Keratinocyte (primary cell): ENCODE data around the gene GFPT2. TPM values are rescaled to one million over a fixed set of nuclear protein-coding genes. Genes with fewer than 3 reads are reported as not detected.

Experiments used
- DNase-seq: peaks from one replicate; pipeline ENCODE4 v3.0.0-alpha.2; 2011; ENCODE audit warnings: low read depth, missing footprints, low spot score
- FAIRE-seq: peaks from 2 replicates; lab custom pipeline; 2011; peaks lifted over from hg19 to GRCh38; lab: Jason Lieb, UNC
- H2AFZ ChIP-seq: 2 replicates; pipeline ENCODE4 v1.6.0; 2012; ENCODE audit warnings: low read length, control low read depth, inconsistent platforms; ENCODE audit not compliant: control insufficient read depth
- H3K27ac ChIP-seq: 2 replicates; pipeline ENCODE4 v1.5.1; 2011; ENCODE audit warnings: low read length; ENCODE audit not compliant: control insufficient read depth, insufficient read depth
- H3K27me3 ChIP-seq: 3 replicates; pipeline ENCODE4 v1.6.0; 2011; ENCODE audit warnings: low read length; ENCODE audit not compliant: control insufficient read depth, insufficient read depth; ENCODE audit errors: extremely low read depth
- H3K36me3 ChIP-seq, 2 experiments: 2 replicates in 1 of 2; 3 replicates in 1 of 2; pipeline ENCODE4 v1.5.1; 2011; ENCODE audit warnings: low read length in 2 of 2, mild to moderate bottlenecking in 1 of 2; ENCODE audit not compliant: control insufficient read depth in 2 of 2, insufficient read depth in 2 of 2; ENCODE audit errors: extremely low read depth in 1 of 2
- H3K4me1 ChIP-seq: 3 replicates; pipeline ENCODE4 v1.5.1; 2011; ENCODE audit warnings: low read length; ENCODE audit not compliant: control insufficient read depth, insufficient read depth; ENCODE audit errors: extremely low read depth
- H3K4me2 ChIP-seq: 3 replicates; pipeline ENCODE4 v1.6.0; 2011; ENCODE audit warnings: low read depth, low read length; ENCODE audit not compliant: control insufficient read depth, insufficient read depth; ENCODE audit errors: extremely low read depth
- H3K4me3 ChIP-seq, 3 experiments: fragments of 200-600 bp in 1 of 3; sonication (generic) in 1 of 3; 2 replicates in 2 of 3; 3 replicates in 1 of 3; pipeline ENCODE4 v1.5.1; 2011 to 2016; ENCODE audit warnings: low read length in 3 of 3, mild to moderate bottlenecking in 3 of 3, control low read depth in 2 of 3, inconsistent platforms in 1 of 3, low read depth in 1 of 3, mixed read lengths in 1 of 3, mixed run types in 1 of 3, moderate library complexity in 1 of 3; ENCODE audit not compliant: control insufficient read depth in 2 of 3, insufficient read depth in 2 of 3; ENCODE audit errors: extremely low read depth in 1 of 3
- H3K79me2 ChIP-seq: 2 replicates; pipeline ENCODE4 v1.6.0; 2012; ENCODE audit warnings: low read length; ENCODE audit not compliant: control insufficient read depth, insufficient read depth
- H3K9ac ChIP-seq: 3 replicates; pipeline ENCODE4 v1.6.0; 2011; ENCODE audit warnings: low read length; ENCODE audit not compliant: control insufficient read depth, insufficient read depth; ENCODE audit errors: extremely low read depth
- H3K9me1 ChIP-seq: 3 replicates; pipeline ENCODE4 v1.6.0; 2011; ENCODE audit warnings: low read length; ENCODE audit not compliant: control insufficient read depth, insufficient read depth; ENCODE audit errors: extremely low read depth
- H3K9me3 ChIP-seq: 2 replicates; pipeline ENCODE4 v1.5.1; 2012; ENCODE audit warnings: low read depth, low read length; ENCODE audit not compliant: control insufficient read depth
- H4K20me1 ChIP-seq: 3 replicates; pipeline ENCODE4 v1.6.0; 2011; ENCODE audit warnings: low read length; ENCODE audit not compliant: control insufficient read depth, insufficient read depth; ENCODE audit errors: extremely low read depth
- CTCF ChIP-seq, 3 experiments: IDR thresholded peaks in 1 of 3; conservative IDR thresholded peaks in 1 of 3; optimal IDR thresholded peaks in 1 of 3; 2 replicates in 2 of 3; 3 replicates in 1 of 3; pipeline versions ENCODE3 to v1.5.1; 2011; ENCODE audit warnings: low read length in 3 of 3, mild to moderate bottlenecking in 3 of 3, moderate library complexity in 2 of 3, control low read depth in 1 of 3, inconsistent platforms in 1 of 3; ENCODE audit not compliant: insufficient read depth in 2 of 3; ENCODE audit errors: extremely low read depth in 1 of 3
- EZH2 ChIP-seq: IDR thresholded peaks from one replicate; pipeline ENCODE4 v1.6.1; 2012; ENCODE audit warnings: inconsistent platforms, mild to moderate bottlenecking, low read length, moderate library complexity
- dilution Hi-C: fragments of 300-500 bp; cut with MboI; formaldehyde crosslinking; loops from one replicate; pipeline ENCODE4 v1.7.0; 2020; ENCODE audit warnings: low sequenced_read_pairs; ENCODE audit not compliant: extremely low pct_ligation_motif_present
- polyA plus RNA-seq, 5 experiments: library from polyadenylated mRNA; depleted of rRNA in 3 of 5; stranded (reverse) in 3 of 5; stranded (forward) in 1 of 5; unstranded in 1 of 5; fragments of >200 nt; gene quantifications; 1 replicate in 1 of 5; 2 replicates in 3 of 5; 3 replicates in 1 of 5; pipeline versions ENCODE4 v1.2.1 to v1.2.3, GENCODE V29; 2011 to 2012; ENCODE audit warnings: missing spikeins in 2 of 5, low read depth in 1 of 5, low replicate concordance in 1 of 5

Gene GFPT2
- polyA plus RNA-seq, 1 donor (not counting 4 experiments of a cell fraction or from before 2014, with no cell fraction given), result not detected

GRCh38 chr5:180382926-180383325 lies 29.8 kb upstream of the GFPT2 start:
- FAIRE-seq (no peak), DNase-seq (no peak)
- Histone ChIP-seq H3K36me3 (no peaks in the 10 kb centered on the region), H3K9me1 (no peaks in the 10 kb centered on the region), H4K20me1 (no peaks in the 10 kb centered on the region), H3K4me3 (no peak overlapping the region), H3K4me2 (no peak overlapping the region), H3K27me3 (peaks cover 2% of the 10 kb centered on the region), H3K9me3 (no peaks in the 10 kb centered on the region), H3K79me2 (no peaks in the 10 kb centered on the region), H2AFZ (no peak overlapping the region), H3K9ac (no peak overlapping the region), H3K4me1 (no peaks in the 10 kb centered on the region), H3K27ac (no peak overlapping the region)
- dilution Hi-C loops, result no loop called here
- no peak for TF ChIP-seq CTCF (optimal IDR thresholded peaks at IDR 0.05 in 1 of 3, IDR thresholded peaks at IDR 0.05 in 1 of 3, conservative IDR thresholded peaks at IDR 0.05 in 1 of 3; ENCODE audit: extremely low read depth in 1 of 3, insufficient read depth in 2 of 3, low read length in 3 of 3)
- no peak for TF ChIP-seq EZH2

- Histone ChIP-seq H3K4me2 (no peak overlapping the region), H3K79me2 (no peaks in the 10 kb centered on the region), H3K36me3 (no peaks in the 10 kb centered on the region), H3K4me3 (no peak overlapping the region), H3K4me1 (no peaks in the 10 kb centered on the region), H3K9me3 (no peaks in the 10 kb centered on the region), H3K27me3 (peaks cover 11% of the 10 kb centered on the region), H3K9me1 (no peaks in the 10 kb centered on the region), H2AFZ (no peak overlapping the region), H3K9ac (no peak overlapping the region), H3K27ac (no peak overlapping the region), H4K20me1 (no peaks in the 10 kb centered on the region)
- FAIRE-seq, result no peak
- TF ChIP-seq EZH2 (no peak), CTCF (optimal IDR thresholded peaks at IDR 0.05 in 1 of 3, IDR thresholded peaks at IDR 0.05 in 1 of 3, conservative IDR thresholded peaks at IDR 0.05 in 1 of 3; ENCODE audit: extremely low read depth in 1 of 3, insufficient read depth in 2 of 3, low read length in 3 of 3) (no peak)
- DNase-seq, result no peak
- dilution Hi-C loops, result no loop called here
These were observed 28.8 kb upstream of the GFPT2 start for GRCh38 chr5:180381851-180382480.
